Neural cell (in vitro differentiated cells): Measurements from ENCODE around the gene CYP19A1. TPM values are rescaled to one million over a fixed set of nuclear protein-coding genes. Genes with fewer than 3 reads are reported as not detected.

ENCODE experiments used
- H2AFZ ChIP-seq: fragments of 200-600, 300-800 bp; sonication (generic), shearing (Covaris generic); 2 replicates; pipeline ENCODE4 v1.6.0; 2014; ENCODE audit warnings: low read depth, mild to moderate bottlenecking, antibody characterized with exemption, low read length, moderate library complexity
- H3F3A ChIP-seq: fragments of 200-600 bp; shearing (Covaris generic); 2 replicates; pipeline ENCODE4 v1.6.1; 2016; ENCODE audit warnings: mild to moderate bottlenecking, moderate library complexity, mixed read lengths, antibody characterized with exemption, low read length; ENCODE audit not compliant: insufficient read depth, poor library complexity, severe bottlenecking
- H3K27ac ChIP-seq: fragments of 200-600, 300-800 bp; sonication (generic), shearing (Covaris generic); 2 replicates; pipeline ENCODE4 v1.5.1; 2014; ENCODE audit warnings: mild to moderate bottlenecking, low read length, moderate library complexity
- H3K27me3 ChIP-seq: fragments of 300-800, 200-600 bp; sonication (generic), shearing (Covaris generic); 2 replicates; pipeline ENCODE4 v1.6.0; 2014; ENCODE audit warnings: mild to moderate bottlenecking, low read depth, low read length, moderate library complexity; ENCODE audit not compliant: insufficient read depth
- H3K36me3 ChIP-seq: fragments of 300-800, 200-600 bp; sonication (generic), shearing (Covaris generic); 2 replicates; pipeline ENCODE4 v1.5.1; 2014; ENCODE audit warnings: mild to moderate bottlenecking, antibody characterized with exemption, low read length, moderate library complexity; ENCODE audit not compliant: insufficient read depth
- H3K4me2 ChIP-seq: fragments of 300-800, 200-600 bp; sonication (generic), shearing (Covaris generic); 2 replicates; pipeline ENCODE4 v1.6.0; 2014; ENCODE audit warnings: mild to moderate bottlenecking, low read length
- H3K4me3 ChIP-seq: fragments of 300-800, 200-600 bp; sonication (generic), shearing (Covaris generic); 2 replicates; pipeline ENCODE4 v1.5.1; 2014; ENCODE audit warnings: mild to moderate bottlenecking, low read length, moderate library complexity
- H3K79me2 ChIP-seq: fragments of 200-600 bp; shearing (Covaris generic); replicated peaks from 2 replicates; pipeline ENCODE4 v1.6.0; 2014; ENCODE audit warnings: mild to moderate bottlenecking, low read length, moderate library complexity; ENCODE audit not compliant: insufficient read depth
- H3K9ac ChIP-seq: fragments of 300-800, 200-600 bp; sonication (generic), shearing (Covaris generic); 2 replicates; pipeline ENCODE4 v1.6.1; 2016; ENCODE audit warnings: mild to moderate bottlenecking, low read length, mixed read lengths
- H3K9me2 ChIP-seq: fragments of 200-600 bp; shearing (Covaris generic); 2 replicates; pipeline ENCODE4 v1.6.1; 2016; ENCODE audit warnings: mild to moderate bottlenecking, low read length, mixed read lengths; ENCODE audit not compliant: insufficient read depth
- H3K9me3 ChIP-seq: fragments of 200-600, 300-800 bp; sonication (generic), shearing (Covaris generic); 2 replicates; pipeline ENCODE4 v1.6.1; 2016; ENCODE audit warnings: mild to moderate bottlenecking, mixed run types, low read length, moderate library complexity, mixed read lengths
- H4K20me1 ChIP-seq: fragments of 200-600 bp; shearing (Covaris generic); 2 replicates; pipeline ENCODE4 v1.6.1; 2016; ENCODE audit warnings: mild to moderate bottlenecking, mixed run types; ENCODE audit not compliant: insufficient read depth
- CTCF ChIP-seq: fragments of 450-650 bp; IDR thresholded peaks from 2 replicates; pipeline ENCODE4 v1.5.1; 2014; ENCODE audit warnings: antibody characterized with exemption, mild to moderate bottlenecking, moderate library complexity; ENCODE audit not compliant: poor library complexity, severe bottlenecking
- EP300 ChIP-seq: fragments of 450-650 bp; conservative IDR thresholded peaks from 2 replicates; pipeline ENCODE4 v1.6.1; 2014; ENCODE audit warnings: antibody characterized with exemption, mild to moderate bottlenecking, moderate library complexity; ENCODE audit not compliant: poor library complexity, severe bottlenecking
- EZH2 ChIP-seq: fragments of 200-600, 300-800 bp; shearing (Covaris generic), sonication (generic); IDR thresholded peaks from 2 replicates; pipeline ENCODE4 v1.6.1; 2014; ENCODE audit warnings: antibody characterized with exemption, low read length, borderline replicate concordance, mild to moderate bottlenecking; ENCODE audit not compliant: insufficient read depth, poor library complexity, severe bottlenecking
- MXI1 ChIP-seq: fragments of 450-650 bp; conservative IDR thresholded peaks from 2 replicates; pipeline ENCODE4 v1.6.1; 2014; ENCODE audit warnings: antibody characterized with exemption, mild to moderate bottlenecking; ENCODE audit not compliant: poor library complexity, severe bottlenecking
- POLR2AphosphoS5 ChIP-seq: IDR thresholded peaks from 2 replicates; pipeline ENCODE4 v1.6.1; 2012
- RAD21 ChIP-seq: fragments of 450-650 bp; conservative IDR thresholded peaks from 2 replicates; pipeline ENCODE4 v1.6.1; 2014; ENCODE audit warnings: antibody characterized with exemption, mild to moderate bottlenecking, moderate library complexity
- REST ChIP-seq: IDR thresholded peaks from 2 replicates; pipeline ENCODE4 v1.6.1; 2012; ENCODE audit warnings: borderline replicate concordance
- SMC3 ChIP-seq: fragments of 450-650 bp; conservative IDR thresholded peaks from 2 replicates; pipeline ENCODE4 v1.6.1; 2014; ENCODE audit warnings: antibody characterized with exemption, mild to moderate bottlenecking, moderate library complexity; ENCODE audit not compliant: poor library complexity
- TAF1 ChIP-seq: IDR thresholded peaks from 2 replicates; pipeline ENCODE4 v1.6.1; 2012; ENCODE audit warnings: low read depth
- polyA plus RNA-seq: library from polyadenylated mRNA; depleted of rRNA; stranded (reverse); fragments of >200 nt; gene quantifications from 2 replicates; pipeline ENCODE4 v1.2.3, GENCODE V29; 2014

The CYP19A1 gene
- polyA plus RNA-seq, 1 donor from 2014 or later, result not detected

- no peaks in the 10 kb centered on the region for H3K9me2 ChIP-seq
- H3K27ac ChIP-seq, result no peak overlapping the region
- no peaks in the 10 kb centered on the region for H3K36me3 ChIP-seq
- H2AFZ ChIP-seq, result no peak overlapping the region
- H3K4me3 ChIP-seq, result no peak overlapping the region
- no peak overlapping the region for H3K9ac ChIP-seq
- no peaks in the 10 kb centered on the region for H3K79me2 ChIP-seq
- TF ChIP-seq TAF1 (no peak), POLR2AphosphoS5 (no peak), EP300 (no peak), EZH2 (no peak), RAD21 (no peak), REST (no peak), MXI1 (no peak), CTCF (no peak), SMC3 (no peak)
- no peaks in the 10 kb centered on the region for H3F3A ChIP-seq
- no peaks in the 10 kb centered on the region for H4K20me1 ChIP-seq
- H3K9me3 ChIP-seq, result no peaks in the 10 kb centered on the region
- H3K4me2 ChIP-seq, result no peak overlapping the region
- no peaks in the 10 kb centered on the region for H3K27me3 ChIP-seq
Measured at GRCh38 chr15:51186891-51187290, 151.5 kb downstream of the CYP19A1 start.

GRCh38 chr15:51186181-51186705 lies 152.2 kb downstream of the CYP19A1 start:
- Histone ChIP-seq H3K4me2 (no peak overlapping the region), H3K79me2 (no peaks in the 10 kb centered on the region), H4K20me1 (no peaks in the 10 kb centered on the region), H3K9me3 (no peaks in the 10 kb centered on the region), H3K36me3 (no peaks in the 10 kb centered on the region), H2AFZ (no peak overlapping the region), H3F3A (no peaks in the 10 kb centered on the region), H3K9me2 (no peaks in the 10 kb centered on the region), H3K9ac (no peak overlapping the region), H3K27ac (no peak overlapping the region), H3K4me3 (no peak overlapping the region), H3K27me3 (no peaks in the 10 kb centered on the region)
- TF ChIP-seq TAF1, result no peak
- TF ChIP-seq EP300, result no peak
- TF ChIP-seq RAD21, result no peak
- TF ChIP-seq REST, result no peak
- TF ChIP-seq MXI1, result no peak
- TF ChIP-seq EZH2, result no peak
- TF ChIP-seq POLR2AphosphoS5, result no peak
- TF ChIP-seq SMC3, result no peak
- TF ChIP-seq CTCF, result no peak
